ENCODE measurements around the gene FNDC3B. TPM values are rescaled to one million over a fixed set of nuclear protein-coding genes. Genes with fewer than 3 reads are reported as not detected.
A peak's percentile ranks its signal among the peaks of the same experiment; 100 is the strongest.

The FNDC3B gene
- total and polyA plus RNA-seq, 2 donors from 2014 or later: 11.8 to 185 TPM

- H3K9ac ChIP-seq (ENCODE audit: low read length in 3 of 3): no peak overlapping the region
- intact Hi-C loops (cut with DNase I): loop anchor here (10.0 kb wide), 1 partner anchor 292 kb away; no protein-coding TSS in a partner anchor
- FAIRE-seq (no peak), DNase-seq (no peak)
- H3K27ac ChIP-seq (ENCODE audit: low read depth in 2 of 2, low read length in 2 of 2): no peak overlapping the region
- H3K4me3 ChIP-seq (ENCODE audit: low read length in 3 of 3): no peak overlapping the region
- no peak for TF ChIP-seq CTCF (IDR thresholded peaks at IDR 0.05; ENCODE audit: borderline replicate concordance, extremely low read depth, insufficient read depth)
- H3K27me3 ChIP-seq (ENCODE audit: control insufficient read depth, insufficient read depth, low read length): no peaks in the 10 kb centered on the region
- H3K36me3 ChIP-seq (ENCODE audit: control insufficient read depth in 2 of 3, insufficient read depth in 3 of 3, low read length in 3 of 3): no peaks in the 10 kb centered on the region
- H3K4me1 ChIP-seq (ENCODE audit: control insufficient read depth in 2 of 3, insufficient read depth in 2 of 3, low read depth in 1 of 3, low read length in 3 of 3): peaks cover 2 to 11% (median 6%) of the 10 kb centered on the region in 3 donors
- H3K9me3 ChIP-seq (ENCODE audit: control insufficient read depth in 2 of 3, insufficient read depth in 1 of 3, low read length in 3 of 3): no peaks in the 10 kb centered on the region
Measured at GRCh38 chr3:172043233-172043632, 3.9 kb downstream of the FNDC3B start.

DNA sequence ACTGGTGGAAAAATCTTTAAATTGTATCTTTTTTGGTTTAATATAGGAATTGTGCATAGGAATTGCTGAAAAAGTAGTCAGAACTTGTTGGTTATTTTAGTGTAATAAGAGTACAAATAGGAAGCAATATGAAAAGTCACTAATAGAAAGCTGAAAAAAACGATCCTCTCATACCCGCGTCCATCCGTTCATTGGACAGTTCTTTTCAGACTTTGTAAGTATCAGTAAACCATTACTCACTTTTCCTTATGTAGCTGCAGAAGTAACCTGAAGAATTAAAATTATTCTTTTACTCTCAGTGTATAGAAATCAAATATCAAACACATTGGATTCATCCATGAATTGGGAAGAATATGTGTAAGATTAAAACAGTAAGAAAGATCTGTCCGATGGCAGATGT is 4.4 kb downstream of the FNDC3B start:
- TF ChIP-seq CTCF (IDR thresholded peaks at IDR 0.05; ENCODE audit: borderline replicate concordance, extremely low read depth, insufficient read depth): no peak
- H3K27me3 ChIP-seq (ENCODE audit: control insufficient read depth, insufficient read depth, low read length): no peaks in the 10 kb centered on the region
- H3K9ac ChIP-seq (ENCODE audit: low read length in 3 of 3): no peak overlapping the region
- H3K4me1 ChIP-seq (ENCODE audit: control insufficient read depth in 2 of 3, insufficient read depth in 2 of 3, low read depth in 1 of 3, low read length in 3 of 3): peaks cover 0 to 11% (median 6%) of the 10 kb centered on the region in 3 donors
- FAIRE-seq (no peak), DNase-seq (no peak)
- intact Hi-C loops (cut with DNase I): loop anchor here (10.0 kb wide), 1 partner anchor 291 kb away; no protein-coding TSS in a partner anchor
- no peaks in the 10 kb centered on the region for H3K9me3 ChIP-seq (ENCODE audit: control insufficient read depth in 2 of 3, insufficient read depth in 1 of 3, low read length in 3 of 3)
- H3K36me3 ChIP-seq (ENCODE audit: control insufficient read depth in 2 of 3, insufficient read depth in 3 of 3, low read length in 3 of 3): no peaks in the 10 kb centered on the region
- H3K27ac ChIP-seq (ENCODE audit: low read depth in 2 of 2, low read length in 2 of 2): no peak overlapping the region
- no peak overlapping the region for H3K4me3 ChIP-seq (ENCODE audit: low read length in 3 of 3)

- Histone ChIP-seq H3K27me3 (ENCODE audit: control insufficient read depth, insufficient read depth, low read length) (no peaks in the 10 kb centered on the region), H3K9ac (ENCODE audit: low read length in 3 of 3) (peak overlapping the region in 1 of 3 donors; percentile 31), H3K4me1 (ENCODE audit: control insufficient read depth in 2 of 3, insufficient read depth in 2 of 3, low read depth in 1 of 3, low read length in 3 of 3) (peaks cover 0 to 11% (median 6%) of the 10 kb centered on the region in 3 donors), H3K9me3 (ENCODE audit: control insufficient read depth in 2 of 3, insufficient read depth in 1 of 3, low read length in 3 of 3) (no peaks in the 10 kb centered on the region), H3K36me3 (ENCODE audit: control insufficient read depth in 2 of 3, insufficient read depth in 3 of 3, low read length in 3 of 3) (no peaks in the 10 kb centered on the region), H3K27ac (ENCODE audit: low read depth in 2 of 2, low read length in 2 of 2) (peak overlapping the region in 1 of 2 donors; percentile 15), H3K4me3 (ENCODE audit: low read length in 3 of 3) (no peak overlapping the region)
- TF ChIP-seq CTCF (IDR thresholded peaks at IDR 0.05; ENCODE audit: borderline replicate concordance, extremely low read depth, insufficient read depth): no peak
- intact Hi-C loops (cut with DNase I): loop anchor here (10.0 kb wide), 1 partner anchor 290 kb away; no protein-coding TSS in a partner anchor
- FAIRE-seq: no peak
- DNase-seq: no peak
Measured at GRCh38 chr3:172044833-172045585, 5.6 kb downstream of the FNDC3B start.
